NCI-H526 treated with DMSO at 0.1 percent for 48 hours (cell line): ENCODE data around the gene COPA.
A peak's percentile ranks its signal among the peaks of the same experiment; 100 is the strongest.
"Not testable (repeated sequence)": the region's sequence is repeated elsewhere in the genome, so short reads cannot be mapped to it uniquely, and the experiment has no call there.

Source experiments
- DNase-seq: peaks from one replicate; lab custom pipeline; 2025; lab: John Stamatoyannopoulos, UW

Gene COPA

DNA sequence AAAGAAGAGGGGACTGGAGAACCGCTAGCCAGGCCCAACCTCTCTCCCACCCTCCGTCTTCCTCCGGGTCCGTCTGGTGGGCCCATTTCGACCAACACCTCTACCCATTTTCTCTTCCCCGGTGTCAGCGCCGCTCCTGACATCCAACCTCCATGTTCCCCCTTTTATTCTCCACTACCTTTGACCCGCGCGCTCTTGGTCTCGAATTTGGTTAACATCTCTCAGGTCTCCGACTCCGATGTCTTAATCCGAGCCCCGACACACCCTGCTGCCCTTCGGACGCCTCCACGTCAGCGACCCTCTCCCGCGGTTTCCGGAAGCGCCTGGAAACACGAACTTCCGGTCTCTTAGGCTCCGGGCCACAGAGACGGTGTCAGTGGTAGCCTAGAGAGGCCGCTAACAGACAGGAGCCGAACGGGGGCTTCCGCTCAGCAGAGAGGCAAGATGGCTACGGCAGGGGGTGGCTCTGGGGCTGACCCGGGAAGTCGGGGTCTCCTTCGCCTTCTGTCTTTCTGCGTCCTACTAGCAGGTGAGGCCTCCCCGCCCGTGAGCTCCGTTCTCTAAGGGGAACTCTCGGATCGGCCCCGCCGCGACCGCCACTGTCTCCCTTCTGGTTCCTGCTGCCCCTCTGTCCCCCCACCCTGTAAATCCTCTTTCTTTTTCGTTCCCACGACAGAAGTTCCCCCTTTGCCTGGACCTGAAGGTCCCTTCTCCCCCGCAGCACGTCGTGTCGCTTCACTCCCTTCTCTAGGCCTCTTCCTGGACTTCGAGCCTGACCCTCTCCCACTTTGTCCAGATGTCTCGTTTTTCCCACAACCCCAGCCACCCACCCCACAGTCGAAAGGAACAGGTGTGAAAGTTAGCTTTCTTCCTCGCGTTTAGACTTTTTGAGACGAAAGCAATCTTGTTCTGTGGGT, at the start of gene COPA, which contains the start of gene NCSTN:
COPA (minus strand) TSS at position 298 of the 917 bp plus-strand sequence; CDS start at position 218, 80 bp downstream.
NCSTN (plus strand) TSS at position 431 of the 917 bp plus-strand sequence; CDS start at position 445, 14 bp downstream.
- peak; percentile 95 for DNase-seq

DNA sequence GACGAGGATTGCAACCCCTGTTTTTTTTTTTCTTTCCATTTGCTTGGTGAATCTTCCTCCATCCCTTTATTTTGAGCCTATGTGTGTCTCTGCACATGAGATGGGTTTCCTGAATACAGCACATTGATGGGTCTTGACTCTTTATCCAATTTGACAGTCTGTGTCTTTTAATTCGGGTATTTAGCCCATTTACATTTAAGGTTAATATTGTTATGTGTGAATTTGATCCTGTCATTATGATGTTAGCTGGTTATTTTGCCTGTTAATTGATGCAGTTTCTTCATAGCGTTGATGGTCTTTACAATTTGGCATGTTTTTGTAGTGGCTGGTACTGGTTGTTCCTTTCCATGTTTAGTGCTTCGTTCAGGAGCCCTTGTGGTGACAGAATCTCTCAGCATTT, 45.4 kb upstream of the COPA start:
- not testable (repeated sequence) for DNase-seq

GRCh38 chr1:160384812-160385211, 41.8 kb upstream of the COPA start:
- not testable (repeated sequence) for DNase-seq

- no peak for DNase-seq
These were observed 34.6 kb upstream of the COPA start for GRCh38 chr1:160377585-160378206.

- DNase-seq: peak; percentile 82
These were observed 33.6 kb upstream of the COPA start for GRCh38 chr1:160376525-160377131.

GRCh38 chr1:160375788-160376524, 32.9 kb upstream of the COPA start:
- no peak for DNase-seq

- DNase-seq: no peak
These were observed 31.5 kb upstream of the COPA start for GRCh38 chr1:160374306-160375110.

- DNase-seq: no peak
These were observed 30.6 kb upstream of the COPA start for GRCh38 chr1:160373696-160374095.

DNA sequence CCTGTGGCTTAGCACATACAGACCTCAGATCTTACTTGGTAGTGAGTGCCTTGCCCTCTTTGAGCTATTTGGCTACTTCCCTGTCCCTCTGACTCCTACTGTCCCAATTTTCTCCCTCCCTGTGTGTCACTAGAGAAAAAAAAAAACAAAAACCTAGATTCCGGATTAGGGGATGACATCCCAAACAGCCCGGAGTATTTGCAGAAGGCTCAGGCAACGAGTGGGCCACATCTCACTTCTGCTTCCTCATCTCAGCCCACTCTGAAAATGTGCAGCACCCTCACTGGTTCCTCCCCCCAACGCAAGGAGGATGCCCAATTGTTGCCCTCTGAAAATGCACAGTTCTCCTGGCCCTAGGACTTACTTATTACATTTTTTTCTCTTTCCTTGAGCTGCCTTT, 28.7 kb upstream of the COPA start:
- no peak for DNase-seq

GRCh38 chr1:160371346-160371631, 28.2 kb upstream of the COPA start:
- no peak for DNase-seq

DNA sequence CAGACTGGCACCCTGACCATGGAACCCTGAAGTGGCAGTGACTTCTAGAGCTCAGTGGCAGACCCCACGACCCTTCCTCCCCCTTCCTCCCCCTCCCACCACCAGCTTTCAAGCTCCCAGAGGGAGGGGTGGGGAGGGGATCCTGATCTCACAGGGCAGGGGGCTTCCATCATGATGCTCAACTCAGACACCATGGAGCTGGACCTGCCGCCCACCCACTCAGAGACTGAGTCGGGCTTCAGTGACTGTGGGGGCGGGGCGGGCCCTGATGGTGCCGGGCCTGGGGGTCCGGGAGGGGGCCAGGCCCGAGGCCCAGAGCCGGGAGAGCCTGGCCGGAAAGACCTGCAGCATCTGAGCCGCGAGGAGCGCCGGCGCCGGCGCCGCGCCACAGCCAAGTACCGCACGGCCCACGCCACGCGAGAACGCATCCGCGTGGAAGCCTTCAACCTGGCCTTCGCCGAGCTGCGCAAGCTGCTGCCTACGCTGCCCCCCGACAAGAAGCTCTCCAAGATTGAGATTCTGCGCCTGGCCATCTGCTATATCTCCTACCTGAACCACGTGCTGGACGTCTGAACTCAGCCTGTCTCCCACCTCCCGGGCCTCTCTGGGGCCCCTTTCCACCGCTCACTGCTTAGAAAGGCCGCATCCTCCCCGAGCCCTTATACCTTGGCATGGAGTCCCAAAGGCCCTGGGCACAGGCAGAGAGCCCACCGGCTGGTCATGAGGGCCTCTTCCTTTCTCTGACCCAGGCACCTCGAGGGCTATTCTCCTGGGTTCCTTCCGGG, 27.7 kb upstream of the COPA start:
- no peak for DNase-seq

GRCh38 chr1:160369087-160369486, 26.0 kb upstream of the COPA start:
- DNase-seq: no peak

DNA sequence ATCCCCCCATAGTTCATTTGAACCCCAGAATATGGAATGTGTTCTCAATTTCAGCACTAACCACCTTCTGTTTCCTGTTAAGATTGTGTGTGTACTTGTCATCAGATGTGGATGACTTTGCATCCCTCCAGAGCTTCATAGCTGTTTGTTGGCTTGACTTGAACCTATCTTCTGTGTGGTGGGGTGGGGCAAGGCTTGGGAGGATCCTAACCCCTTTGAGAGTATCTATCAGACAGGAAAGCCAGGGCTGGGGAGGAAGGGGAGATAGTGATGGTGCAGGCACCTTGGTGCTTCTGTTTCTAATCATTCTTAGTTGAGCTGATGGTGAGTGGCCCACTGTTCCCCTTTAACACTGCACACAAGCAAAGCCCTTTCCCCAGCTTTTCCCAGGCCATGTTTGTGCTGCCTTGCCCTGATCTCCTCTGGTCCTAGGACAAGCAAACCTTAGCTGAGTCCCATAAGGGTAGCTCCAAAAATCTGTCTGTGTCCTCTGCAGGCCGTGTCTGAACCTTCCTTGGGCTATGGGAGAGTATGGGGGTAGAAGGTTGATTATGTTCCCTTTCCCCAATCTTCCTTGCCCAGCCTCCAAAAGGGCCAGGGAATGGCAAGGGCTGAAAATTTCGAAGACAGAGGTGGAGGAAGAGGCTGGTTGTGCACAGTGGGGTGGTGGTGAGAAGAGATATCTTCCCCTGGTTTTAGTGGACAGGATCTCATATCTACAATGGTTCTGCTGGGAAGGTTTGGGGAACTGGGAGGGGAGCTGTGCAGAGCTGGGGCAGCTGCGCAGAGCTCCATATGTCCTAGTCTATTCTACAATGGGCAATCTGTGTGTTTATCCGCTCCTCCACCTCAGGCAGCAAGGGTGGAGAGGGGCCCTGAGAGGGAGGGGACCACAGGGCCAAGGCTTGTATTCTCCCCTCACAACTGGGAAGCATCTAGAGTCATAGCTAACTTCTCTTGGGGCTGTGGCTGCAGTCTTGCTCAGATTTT, 25.2 kb upstream of the COPA start:
- DNase-seq: no peak

DNA sequence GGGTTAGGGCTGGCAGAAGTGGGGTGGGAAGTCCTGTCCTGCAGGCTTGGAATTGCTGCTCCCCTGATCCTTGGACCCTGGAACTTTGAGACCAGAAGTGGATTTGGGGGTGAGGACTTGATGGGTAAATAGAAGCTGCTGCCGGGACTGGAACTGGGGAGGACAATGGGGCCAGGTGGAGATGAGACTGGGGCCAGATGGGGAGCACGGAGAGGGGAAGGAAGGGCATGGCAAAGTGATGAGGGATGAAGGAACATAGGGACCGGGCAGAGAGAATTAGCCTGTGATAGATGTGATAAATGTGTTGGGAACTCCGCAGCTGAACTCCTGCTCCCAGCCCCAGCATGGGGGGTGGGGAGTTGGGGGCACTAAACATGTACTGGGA, 24.5 kb upstream of the COPA start:
- no peak for DNase-seq

DNA sequence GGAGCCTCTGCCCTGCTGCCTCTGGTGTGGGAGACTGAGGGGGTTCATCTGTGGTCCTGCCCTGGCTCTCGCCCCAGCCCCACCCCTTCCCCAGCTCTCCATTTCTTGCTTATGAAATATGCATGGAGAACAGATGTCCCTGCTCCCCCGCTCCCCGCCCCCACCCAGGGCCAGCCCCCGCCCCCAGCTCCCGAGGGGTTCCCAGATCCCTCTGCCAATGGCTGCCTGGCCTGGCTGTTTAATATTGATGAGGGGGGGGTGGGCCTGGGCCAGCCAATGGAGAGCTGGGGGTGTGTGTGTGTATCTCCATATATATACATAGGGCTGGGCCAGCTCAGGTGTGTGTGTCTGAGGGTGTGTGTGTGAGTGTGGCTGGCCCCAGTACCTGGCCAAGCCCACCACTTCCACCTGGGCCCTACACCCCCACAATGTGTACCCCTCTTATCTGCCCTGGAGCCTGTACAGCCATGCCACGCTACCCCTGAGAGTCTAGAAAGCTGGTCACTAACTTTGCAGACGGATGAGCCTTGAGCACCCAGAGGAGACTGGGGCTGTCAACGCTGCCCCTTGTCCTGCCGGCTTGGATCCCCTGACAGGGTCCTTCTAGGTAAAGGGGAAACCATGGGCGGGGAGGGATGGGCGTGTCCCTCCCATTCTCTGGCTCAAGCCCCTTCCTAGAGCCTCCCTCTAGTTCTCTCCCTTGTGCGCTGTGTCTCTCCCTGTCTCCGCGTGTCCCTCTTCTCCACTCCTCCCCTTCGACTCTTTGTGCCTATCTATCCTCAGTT, 23.9 kb upstream of the COPA start, which contains the start of gene NHLH1:
NHLH1 (plus strand) TSS at position 341 of the 785 bp plus-strand sequence. CDS start 3,661 bp downstream, outside the sequence.
- DNase-seq: peak; percentile 66

DNA sequence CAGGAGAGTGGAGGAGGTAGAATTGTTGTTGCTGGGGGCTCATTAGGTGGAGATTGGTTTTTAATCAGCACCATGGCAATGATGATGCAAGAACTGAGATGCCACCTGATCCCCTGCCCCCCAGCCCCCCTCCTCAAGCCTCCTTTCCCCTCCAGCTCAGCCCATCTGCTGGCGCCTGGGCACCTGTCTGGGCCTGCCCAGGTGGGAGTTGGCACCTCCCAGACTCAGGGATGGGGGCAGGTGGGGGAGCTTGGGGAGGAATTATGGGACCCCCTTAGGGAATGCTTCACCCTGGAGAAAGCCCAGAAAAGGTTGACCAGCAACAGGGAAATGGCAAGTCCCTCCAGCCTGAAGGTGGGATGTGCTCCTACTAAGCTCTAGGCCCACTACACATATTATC, 22.3 kb upstream of the COPA start:
- no peak for DNase-seq

- DNase-seq: no peak
These were observed 21.1 kb upstream of the COPA start for GRCh38 chr1:160363951-160364735.

- DNase-seq: no peak
These were observed 20.0 kb upstream of the COPA start for GRCh38 chr1:160363010-160363409.
